Measurements from ENCODE around the gene UCK1.
"Not testable (repeated sequence)": the region's sequence is repeated elsewhere in the genome, so short reads cannot be mapped to it uniquely, and the experiment has no call there.

Gene UCK1

DNA sequence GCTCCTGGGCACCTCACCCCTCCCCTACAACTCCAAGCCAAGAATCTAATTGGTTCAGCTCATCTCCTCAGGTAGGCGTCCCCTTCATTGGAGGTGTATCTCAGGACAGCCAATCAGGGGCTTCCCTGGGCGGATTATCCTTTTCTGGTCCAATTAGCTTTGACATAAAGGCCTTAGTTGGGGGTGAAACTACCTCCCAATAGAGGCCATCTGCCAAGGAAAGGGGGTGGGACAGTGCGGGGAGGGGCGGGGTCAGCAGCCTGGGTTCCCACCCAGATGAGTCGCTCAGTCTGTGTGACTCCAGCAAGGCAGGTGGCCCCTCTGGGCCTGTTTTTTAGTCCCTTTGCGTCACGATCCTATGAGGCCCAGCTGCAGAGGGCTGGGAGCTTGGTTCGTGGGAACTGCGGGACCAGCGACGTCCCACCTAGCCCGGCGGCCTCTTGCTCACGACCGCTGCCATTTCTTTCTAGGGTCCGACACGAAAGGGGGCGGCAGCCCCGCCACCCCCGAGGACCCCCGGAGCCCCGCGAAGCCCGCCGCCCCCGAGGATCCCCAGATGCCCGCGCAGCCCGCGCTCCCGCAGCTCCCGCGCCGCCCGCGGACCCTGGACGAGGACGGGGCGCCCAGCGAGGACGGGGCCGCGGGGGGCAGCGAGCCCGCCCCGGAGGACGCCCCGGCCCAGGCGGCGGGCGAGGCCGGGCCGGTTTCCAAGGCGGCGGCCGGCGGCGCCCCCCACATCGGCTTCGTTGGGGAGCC is 23.2 kb upstream of the UCK1 start:
- no peak for DNase-seq

DNA sequence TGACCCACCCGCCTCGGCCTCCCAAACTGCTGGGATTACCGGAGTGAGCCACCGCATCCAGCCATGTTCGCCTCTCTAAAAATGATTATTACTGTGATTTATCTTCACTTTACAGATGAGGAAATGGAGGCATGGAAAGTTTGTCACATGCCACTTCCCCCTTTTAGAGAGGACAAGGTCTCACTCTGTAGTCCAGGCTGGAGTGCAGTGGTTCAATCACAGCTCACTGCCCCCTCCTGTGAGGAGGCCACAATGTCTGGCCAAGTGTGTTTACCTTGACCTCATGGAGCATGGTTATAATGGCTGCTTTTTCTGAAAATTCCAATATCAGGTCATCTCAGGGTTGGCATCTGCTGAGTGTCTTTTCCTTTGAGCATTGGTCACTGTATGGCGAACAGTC is 21.0 kb upstream of the UCK1 start:
- DNase-seq: no peak

DNA sequence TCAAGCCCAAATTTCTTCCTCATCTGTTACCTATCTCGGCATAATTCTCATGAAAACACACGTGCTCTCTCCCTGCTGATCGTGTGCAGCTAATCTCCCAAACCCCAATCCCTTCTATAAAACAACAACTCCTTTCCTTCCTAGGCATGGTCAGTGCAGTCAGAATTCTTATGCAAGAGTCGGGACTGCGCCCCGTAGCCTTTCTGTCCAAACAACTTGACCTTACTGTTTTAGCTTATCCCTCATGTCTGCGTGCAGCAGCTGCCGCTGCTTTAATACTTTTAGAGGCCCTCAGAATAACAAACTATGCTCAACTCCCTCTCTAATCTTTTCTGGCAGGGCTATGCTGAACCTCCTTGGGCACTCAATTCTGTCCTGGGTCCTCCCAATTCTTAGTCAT is 19.4 kb upstream of the UCK1 start:
- not testable (repeated sequence) for DNase-seq

DNA sequence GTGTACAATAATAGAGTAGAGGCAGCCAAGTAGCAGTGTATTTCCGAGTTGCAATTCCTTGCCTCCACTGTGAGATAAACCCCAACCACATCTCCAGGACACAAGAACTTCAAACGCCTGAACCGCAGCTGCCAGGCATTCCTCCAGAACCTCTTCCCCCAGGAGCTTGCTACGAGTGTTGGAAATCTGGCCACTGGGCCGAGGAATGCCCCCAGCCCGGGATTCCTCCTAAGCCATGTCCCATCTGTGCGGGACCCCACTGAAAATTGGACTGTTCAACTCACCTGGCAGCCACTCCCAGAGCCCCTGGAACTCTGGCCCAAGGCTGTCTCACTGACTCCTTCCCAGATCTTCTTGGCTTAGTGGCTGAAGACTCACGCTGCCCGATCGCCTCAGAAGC is 18.1 kb upstream of the UCK1 start:
- not testable (repeated sequence) for DNase-seq

DNA sequence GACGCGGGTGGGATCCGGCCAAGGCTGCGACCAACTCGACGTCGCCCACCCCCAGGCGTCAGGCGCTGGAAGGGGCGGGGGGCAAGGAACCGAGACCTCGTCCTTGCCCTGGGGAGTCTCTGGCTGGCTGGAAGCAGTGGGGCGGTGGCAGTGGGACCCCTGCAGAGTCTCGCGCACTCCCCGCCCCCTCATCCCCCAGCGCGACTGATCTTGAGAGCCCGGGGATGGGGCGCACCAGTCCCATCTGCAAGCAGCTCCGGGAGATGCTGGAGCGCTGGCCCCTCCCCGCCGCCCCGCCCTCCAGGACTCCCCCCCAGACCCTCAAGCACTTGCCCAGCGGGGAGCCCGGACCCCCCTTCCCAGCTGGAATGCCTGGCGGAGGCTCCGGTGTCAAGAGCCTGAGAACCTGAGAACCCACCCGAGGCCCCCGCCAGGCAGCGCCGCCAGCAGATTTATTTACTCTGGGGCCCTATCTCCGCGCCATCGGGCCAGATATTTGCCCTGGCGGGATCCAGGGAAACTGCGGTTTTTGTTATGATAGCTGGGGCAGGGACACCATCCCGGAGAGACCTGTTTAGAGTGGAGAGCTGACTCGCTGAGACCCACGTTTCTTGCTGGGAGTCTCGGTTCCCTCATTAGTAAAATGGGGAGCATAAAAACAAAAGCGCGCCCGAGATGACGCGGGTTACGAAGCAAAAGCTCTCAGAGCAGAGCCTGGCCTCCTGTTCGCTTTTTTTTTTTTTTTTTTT is 15.4 kb upstream of the UCK1 start:
- DNase-seq: no peak

DNA sequence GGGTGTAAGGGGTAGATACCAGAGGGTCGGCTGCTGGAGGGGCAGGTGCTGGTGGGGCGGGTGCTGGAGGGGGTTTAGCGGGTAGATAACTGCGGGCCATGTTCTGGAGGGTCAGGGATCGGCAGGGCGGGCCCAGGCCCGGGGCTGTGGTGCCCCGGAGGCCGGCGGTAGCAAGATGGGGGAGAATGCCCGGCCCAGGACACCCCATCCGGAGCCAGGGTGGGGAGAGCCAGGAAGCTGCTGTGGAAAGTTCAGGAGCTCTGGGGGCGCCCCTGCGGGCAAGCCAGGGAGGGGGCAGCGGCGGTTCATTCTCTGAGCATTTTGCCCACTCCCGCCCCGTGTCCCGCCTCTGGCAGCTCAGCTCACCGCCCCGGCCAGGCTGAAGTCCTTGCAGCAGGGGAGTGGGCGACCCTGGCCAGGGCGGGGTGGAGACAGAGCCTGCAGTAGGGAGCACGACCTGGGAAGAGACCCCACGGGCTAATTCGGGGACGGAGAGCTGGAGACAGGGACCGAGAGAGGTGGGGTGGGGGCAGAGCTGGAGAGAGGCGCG is 14.8 kb upstream of the UCK1 start:
- DNase-seq: no peak

DNA sequence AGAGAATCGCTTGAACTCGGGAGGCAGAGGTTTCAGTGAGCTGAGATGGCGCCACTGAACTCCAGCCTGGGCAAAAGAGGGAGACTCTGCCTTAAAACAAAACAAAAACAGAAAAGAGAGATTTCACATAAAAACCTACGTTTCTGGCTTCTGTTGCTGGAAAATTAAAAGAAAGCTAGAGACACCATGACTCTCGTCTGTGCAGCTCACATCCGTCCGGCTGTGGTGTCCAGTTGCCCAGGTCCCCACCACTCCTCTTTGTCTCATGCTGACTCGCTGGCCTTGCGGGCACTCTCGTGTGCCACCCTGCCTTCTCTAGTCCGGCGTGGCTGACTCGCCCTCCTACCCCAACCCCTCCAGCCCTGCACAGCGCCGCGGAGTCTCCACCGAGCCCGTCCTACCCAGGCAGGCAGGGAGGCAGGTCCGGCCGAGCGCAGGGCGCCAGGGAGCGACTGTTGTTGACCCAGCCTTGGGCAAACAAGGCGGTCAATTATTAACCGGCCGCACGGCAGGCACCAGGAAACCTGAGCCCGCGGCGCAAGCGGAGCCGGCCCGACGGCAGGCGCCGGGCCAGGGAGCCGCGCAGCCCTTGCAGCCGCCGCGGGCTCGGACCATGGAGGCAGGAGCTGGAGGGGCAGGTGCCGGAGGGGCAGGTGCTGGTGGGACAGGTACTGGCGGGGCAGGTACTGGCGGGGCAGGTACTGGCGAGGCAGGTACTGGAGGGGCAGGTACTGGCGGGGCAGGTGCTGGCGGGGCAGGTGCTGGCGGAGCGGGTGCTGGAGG is 14.1 kb upstream of the UCK1 start, which contains the start of gene PRRT1B:
PRRT1B (plus strand) TSS at position 521 of the 783 bp plus-strand sequence; CDS start at position 614, 93 bp downstream.
- DNase-seq: no peak

DNA sequence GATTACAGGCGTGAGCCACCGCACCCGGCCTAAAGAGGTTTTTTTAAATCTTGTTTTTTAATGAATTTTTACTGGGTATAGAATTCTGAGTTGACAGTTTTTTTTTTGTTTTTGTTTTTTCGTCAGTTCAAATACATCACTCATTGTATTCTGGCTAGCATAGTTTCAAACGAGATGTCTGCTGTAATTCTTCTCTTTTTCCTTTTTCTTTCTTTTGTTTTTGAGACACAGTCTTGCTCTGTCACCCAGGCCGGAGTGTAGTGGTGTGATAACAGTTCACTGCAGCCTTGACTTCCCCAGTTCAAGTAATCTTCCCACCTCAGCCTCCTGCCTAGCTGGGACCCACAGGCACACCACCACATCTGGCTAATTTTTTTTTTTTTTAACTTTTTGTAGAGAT is 12.1 kb upstream of the UCK1 start:
- no peak for DNase-seq

DNA sequence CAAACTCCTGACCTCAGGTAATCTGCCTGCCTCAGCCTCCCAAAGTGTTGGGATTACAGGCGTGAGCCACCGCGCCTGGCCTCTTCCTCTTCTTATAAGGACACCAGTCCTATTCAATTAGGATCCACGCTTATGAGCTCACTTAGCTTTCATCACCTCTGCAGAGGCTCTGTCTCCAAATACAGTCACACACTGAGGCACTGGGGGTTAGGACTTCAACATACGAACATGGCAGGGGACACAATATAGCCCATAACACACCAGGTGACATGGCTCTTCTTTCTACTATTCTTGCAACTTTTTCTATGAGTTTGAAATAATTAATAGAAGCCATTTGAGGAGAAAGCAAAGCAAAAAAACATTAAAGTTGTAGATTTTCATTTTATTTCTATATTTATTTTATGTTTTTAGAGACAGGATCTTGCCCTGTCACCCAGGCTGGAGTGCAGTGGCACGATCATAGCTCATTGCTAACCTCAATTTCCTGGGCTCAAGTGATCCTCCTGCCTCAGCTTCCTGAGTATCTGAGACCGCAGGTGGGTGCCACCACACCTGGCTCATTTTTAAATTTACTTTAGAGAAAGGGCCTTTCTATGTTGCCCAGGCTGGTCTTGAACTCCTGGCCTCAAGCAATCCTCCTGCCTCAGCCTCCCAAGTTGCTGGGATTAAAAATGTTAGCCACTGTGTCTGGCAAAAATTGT is 8.3 kb upstream of the UCK1 start:
- DNase-seq: peak; percentile 56

DNA sequence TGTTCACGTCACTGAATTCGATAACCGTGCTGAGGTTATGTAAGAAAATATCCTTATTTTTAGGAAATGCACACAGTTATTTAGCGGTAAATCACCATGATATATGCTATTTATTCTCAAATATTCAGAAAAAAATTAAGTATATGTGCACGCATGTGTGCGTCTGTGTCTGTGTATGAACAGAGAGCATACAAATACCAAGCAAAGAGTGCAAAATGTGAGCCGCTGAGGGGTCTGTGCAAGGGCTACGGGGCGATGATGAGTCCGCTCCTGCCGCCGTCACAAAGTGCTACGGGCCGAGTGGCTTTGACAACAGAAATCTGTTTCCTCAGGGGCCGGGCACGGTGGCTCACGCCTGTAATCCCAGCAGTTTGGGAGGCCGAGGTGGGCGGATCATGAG is 6.9 kb upstream of the UCK1 start:
- no peak for DNase-seq

DNA sequence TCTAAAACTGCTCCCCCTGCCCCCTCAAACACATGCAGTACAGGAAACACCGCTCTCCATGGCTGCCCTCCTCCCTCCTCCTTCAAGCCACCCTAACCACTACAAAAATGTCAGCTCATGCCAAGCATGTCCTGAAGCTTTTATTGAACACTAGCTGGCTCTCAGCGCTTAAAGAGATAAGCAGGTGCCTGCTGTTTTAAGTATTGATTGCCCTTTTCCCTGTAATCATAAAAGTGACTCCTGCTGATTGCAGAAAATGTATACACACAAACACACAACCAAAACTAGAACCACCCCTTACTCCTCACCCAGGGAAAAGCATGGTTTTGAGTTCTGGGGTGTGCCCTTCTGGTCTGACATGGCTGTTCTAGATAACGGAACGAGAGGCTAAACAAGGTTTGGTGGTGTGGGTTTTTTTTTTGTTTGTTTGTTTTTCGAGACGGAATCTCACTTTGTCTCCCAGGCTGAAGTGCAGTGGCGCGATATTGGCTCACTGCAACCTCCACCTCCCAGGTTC is 3.7 kb upstream of the UCK1 start:
- DNase-seq: peak; percentile 22

DNA sequence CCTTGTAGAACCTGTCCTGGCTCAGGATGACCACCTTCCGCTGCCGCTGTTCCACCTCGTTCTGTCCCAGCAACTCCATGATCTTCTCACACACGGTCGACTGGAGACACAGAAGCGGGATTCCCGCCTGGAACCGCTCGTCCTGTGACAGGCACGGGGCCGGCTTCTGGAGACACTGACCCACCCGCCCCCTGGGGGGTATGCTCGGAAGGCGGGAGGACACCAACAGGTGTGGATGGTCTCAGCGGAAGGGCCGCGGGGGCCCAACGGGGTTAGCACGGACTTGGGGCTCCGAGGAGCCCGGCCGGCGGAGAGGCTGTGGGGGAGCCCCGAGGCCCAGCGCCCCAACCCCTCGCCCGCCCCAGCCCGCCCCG is 530 bp downstream of the UCK1 start:
- no peak for DNase-seq

DNA sequence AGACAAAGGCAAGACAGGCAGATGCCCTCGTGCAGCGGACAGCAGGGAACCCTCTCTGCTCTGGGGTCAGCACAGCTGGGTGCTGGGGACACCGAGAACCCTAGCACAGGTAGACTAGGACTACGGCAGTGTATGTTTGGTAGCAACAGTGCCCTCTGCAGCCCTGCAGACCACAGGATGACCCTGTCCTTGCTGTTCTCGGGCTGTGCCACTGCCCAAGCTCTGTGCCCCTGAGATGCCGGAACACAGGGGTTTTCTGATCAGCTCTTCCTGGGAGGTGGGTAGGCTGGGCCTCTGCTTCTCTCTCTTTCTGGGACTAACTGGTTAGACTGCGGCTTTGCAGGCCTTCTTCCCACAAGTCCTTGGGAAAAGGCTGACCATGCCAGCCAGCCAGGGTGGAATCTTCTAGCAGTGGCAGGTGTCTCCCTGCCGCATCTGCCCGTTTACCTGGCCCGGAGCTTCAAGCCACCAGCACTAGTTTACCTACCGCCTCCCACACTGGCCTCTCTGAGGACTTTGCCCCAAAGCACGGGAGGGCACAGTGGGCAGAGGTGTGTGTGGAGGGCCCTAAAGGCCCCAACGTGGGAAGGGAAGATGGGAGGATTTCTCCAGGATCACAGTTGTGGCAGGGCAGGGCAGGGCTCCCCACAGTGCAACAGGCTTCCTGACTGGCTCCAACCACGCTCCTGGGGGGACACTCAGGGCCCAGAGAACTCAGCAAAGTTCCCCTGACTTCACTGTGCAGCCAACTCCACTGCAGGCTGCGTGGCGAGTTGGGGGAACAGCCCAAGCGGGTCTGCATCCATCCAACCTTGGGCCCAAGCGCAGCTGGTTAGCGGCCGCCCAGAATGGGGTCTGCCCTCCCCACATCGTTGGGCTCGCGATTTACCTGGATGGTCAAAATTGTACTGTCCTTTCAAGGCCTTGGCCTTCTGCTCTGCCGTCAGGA is 1.2 kb downstream of the UCK1 start:
- DNase-seq: no peak

DNA sequence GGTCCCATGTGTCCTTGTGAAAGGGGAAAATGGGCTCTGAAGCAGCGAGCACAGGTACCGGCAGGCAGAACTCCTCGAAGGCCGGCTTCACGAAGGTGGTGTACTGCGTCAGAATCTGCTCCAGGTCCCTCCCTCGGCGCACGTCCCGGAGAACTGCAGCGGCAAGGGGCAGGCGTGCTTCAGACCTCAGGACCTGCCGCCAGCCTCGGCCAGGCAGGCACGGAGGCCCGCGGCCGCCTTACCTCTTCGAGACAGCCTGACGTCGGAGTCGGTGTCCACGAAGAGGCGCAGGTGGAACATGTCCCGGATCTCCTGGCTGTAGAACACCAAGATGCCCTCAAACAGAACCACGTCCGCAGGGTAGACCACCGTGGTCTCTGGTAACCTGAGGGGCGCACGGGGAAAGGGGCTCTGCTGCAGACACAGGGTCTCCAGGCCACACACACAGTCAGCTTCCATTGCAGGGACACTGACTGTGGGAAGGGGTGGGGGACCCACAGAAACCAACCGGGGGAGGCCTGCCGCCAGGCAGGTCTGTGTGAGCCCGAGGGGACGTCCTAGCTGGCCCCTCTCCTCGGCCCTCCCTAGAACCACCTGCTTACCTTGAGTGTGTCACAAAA is 2.1 kb downstream of the UCK1 start:
- no peak for DNase-seq

DNA sequence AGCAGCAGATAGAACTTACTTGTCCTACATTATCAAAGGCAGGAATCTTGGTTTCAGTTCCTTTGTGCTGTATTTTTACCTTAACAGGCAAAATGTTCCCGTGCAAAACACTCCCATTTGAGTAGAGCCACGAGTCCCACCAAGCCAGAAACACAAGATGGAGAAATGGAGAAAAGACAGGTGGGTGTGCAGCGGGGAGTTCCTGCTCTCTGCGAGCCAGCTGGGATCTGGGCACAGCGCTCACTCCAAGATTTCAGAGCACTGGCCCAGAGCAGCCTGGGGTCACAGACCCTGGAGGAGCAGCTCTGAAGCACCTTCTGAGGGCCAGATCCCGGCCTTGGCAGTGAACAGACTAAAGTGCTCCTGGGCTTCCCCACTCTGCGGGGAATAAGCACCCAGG is 2.9 kb downstream of the UCK1 start:
- no peak for DNase-seq

DNA sequence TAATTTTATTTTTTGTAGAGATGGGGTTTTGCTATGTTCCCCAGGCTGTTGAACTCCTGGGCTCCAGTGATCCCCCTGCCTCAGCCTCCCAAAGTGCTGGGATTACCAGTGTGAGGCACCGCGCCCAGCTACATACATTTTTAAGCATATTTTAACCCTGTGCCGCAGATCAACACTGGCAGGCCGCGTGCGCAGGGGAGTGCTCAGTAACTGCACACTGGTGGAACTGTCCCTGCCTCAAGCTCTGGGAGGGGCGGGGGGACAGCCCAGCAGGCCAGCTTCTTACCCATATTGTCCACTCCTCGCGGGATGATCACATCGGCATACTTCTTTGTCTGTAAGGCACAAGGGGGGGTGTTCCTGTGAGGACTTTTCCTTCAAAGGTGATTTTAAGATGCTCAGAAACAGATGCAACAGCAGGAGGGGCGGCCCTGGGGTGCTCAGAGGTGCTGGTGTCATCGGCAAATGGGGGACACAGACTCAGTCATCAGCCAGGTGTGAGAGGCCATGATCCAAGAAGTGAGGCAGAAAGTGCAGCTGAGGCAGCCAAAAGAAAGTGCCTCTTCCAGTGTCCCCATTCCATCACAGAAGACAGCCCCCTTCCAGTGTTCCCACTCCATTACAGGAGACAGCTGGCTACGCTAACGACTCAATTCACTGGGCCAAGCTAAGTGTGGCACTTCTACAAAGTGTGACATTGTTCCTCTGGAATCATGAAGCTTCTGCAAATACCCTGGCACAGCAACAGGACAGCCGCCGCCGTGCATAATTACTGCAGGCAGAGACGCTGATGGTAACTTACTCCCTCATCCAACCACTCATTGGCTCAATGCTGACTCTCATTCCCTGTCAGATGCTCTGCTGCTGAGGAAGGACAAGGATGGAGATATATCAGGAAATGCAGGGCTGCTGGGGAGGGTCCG is 5.2 kb downstream of the UCK1 start:
- no peak for DNase-seq

DNA sequence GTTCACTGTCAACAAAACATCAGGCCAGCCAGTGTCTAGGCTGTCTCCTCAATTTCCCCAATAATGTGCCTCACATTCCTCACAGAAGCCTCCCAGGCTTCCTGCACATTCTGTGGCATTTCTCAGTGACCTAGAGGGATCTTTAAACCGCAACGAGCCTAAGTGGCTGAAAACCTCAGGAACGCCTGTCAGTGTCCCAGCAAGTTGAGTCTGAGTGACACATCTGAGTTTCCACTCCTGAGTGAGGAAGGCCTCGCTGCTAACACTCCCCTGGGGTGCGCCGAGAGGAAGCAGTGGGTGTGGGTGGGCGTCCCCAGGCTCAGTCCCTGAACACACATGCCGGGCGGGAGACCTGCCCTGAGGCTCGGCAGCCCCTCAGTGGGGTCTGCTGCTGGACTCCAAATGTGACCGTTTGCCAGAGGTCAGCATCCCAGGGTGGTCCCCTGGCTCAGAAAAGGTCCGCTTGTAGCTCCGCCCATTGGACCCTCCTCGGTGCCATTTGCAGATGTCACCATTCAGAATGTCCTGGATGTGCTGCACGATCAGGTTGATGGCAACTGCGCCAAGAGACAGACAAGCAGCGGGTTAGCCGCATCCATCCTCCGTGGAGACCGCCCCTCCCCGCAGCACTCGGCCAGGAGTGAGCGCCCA is 6.3 kb downstream of the UCK1 start:
- DNase-seq: no peak

DNA sequence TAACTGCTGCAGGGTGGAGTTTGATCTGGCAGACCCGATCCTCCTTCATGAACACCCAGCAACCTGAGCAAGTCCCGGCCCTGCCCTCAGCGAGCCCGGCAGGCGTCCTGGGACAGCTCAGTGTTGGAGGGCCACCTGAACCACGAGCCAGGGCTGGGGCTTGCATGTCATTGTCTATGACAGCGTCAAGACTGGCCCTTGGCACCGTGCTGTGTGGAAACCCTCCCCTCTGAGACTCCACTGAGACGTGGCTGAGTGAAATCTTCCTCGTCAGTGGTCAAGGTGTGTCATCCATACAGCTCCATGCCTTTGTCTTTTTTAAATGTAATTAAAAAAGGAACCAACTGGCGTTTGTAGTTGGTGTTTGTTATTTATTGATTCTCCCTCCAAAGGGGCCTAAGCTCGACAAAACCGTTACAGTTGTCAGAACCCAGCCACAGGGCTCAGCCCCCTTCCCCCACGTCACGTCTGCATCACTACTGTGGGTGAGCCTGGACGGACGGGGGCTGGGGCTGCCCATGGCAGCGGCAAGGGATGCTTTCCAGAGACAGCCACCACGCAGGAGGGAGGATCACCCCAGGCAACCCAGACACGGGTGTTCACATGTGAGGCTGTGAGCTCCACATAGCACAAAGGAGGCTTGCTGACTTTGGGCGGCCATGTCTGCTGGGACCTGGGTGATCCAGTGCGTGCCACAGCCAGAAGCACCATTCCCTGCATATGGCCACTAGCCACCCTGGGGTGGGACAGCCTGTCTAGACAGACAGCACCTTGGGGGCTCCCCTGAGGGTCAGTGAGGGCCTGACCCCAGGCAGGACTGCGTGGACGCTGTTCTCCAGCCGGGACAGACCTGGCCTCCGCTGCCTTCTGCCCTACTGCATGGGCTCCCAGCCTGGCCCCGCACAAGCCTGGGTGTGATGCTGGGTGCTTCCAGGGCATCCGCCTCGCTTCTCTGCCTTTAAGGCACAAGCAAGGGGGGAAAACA is 7.3 kb downstream of the UCK1 start:
- DNase-seq: no peak

Measured in central memory CD4-positive, alpha-beta T cell (primary cell).